A673 (cell line): ENCODE measurements around the gene SFN. TPM values are rescaled to one million over a fixed set of nuclear protein-coding genes. Genes with fewer than 3 reads are reported as not detected.

Experiments used
- BruUV-seq: library from RNA; stranded (reverse); fragments of 400-500 nt; replicated peaks from 2 replicates; lab custom pipeline; 2021; lab: Mats Ljungman, UMichigan
- CTCF ChIA-PET: fragments of 300-600 bp; sonication (Branson Sonifier 250); formaldehyde crosslinking; loops from one replicate; lab custom pipeline; 2022; ENCODE audit warnings: antibody characterized with exemption; lab: Charles Lee
- POLR2A ChIA-PET: fragments of 300-600 bp; sonication (Branson Sonifier 250); formaldehyde crosslinking; loops from one replicate; lab custom pipeline; 2022; ENCODE audit warnings: antibody characterized with exemption; ENCODE audit not compliant: low non-redundant PET; lab: Charles Lee
- DNase-seq: peaks from one replicate; pipeline ENCODE4 v3.0.0-alpha.2; 2015; ENCODE audit warnings: low spot score
- H3K27ac ChIP-seq: fragments of 200-600 bp; sonication (generic); 2 replicates; pipeline ENCODE4 v1.5.1; 2016; ENCODE audit warnings: mixed run types, low read depth, mild to moderate bottlenecking, mixed read lengths, antibody characterized with exemption, low read length; ENCODE audit not compliant: poor library complexity, severe bottlenecking
- H3K27me3 ChIP-seq: fragments of 200-600 bp; sonication (generic); replicated peaks from 2 replicates; pipeline ENCODE4 v1.6.1; 2017; ENCODE audit warnings: mixed run types, low read depth, mild to moderate bottlenecking, mixed read lengths, antibody characterized with exemption, low read length; ENCODE audit not compliant: insufficient read depth, poor library complexity
- H3K36me3 ChIP-seq: fragments of 200-600 bp; sonication (generic); 2 replicates; pipeline ENCODE4 v1.6.1; 2016; ENCODE audit warnings: mixed run types, mild to moderate bottlenecking, mixed read lengths, antibody characterized with exemption, low read length; ENCODE audit not compliant: insufficient read depth, poor library complexity, severe bottlenecking
- H3K4me1 ChIP-seq: fragments of 200-600 bp; sonication (generic); 2 replicates; pipeline ENCODE4 v1.6.1; 2017; ENCODE audit warnings: mixed run types, mild to moderate bottlenecking, mixed read lengths, antibody characterized with exemption, low read length; ENCODE audit not compliant: insufficient read depth, poor library complexity, severe bottlenecking
- H3K4me3 ChIP-seq: fragments of 200-600 bp; sonication (generic); 2 replicates; pipeline ENCODE4 v1.5.1; 2016; ENCODE audit warnings: low read depth, mixed run types, mild to moderate bottlenecking, mixed read lengths, low read length; ENCODE audit not compliant: poor library complexity, severe bottlenecking
- H3K9me3 ChIP-seq: fragments of 200-600 bp; sonication (generic); 2 replicates; pipeline ENCODE4 v1.6.1; 2016; ENCODE audit warnings: mixed run types, low read depth, mild to moderate bottlenecking, mixed read lengths, antibody characterized with exemption, low read length; ENCODE audit not compliant: poor library complexity, severe bottlenecking
- EZH2 ChIP-seq: fragments of 200-600 bp; sonication (generic); IDR thresholded peaks from 2 replicates; pipeline ENCODE4 v1.6.1; 2017; ENCODE audit warnings: borderline replicate concordance, low read depth, mild to moderate bottlenecking, mixed read lengths, antibody characterized with exemption, low read length; ENCODE audit not compliant: poor library complexity, severe bottlenecking
- intact Hi-C: fragments of 100-400 bp; cut with micrococcal nuclease; formaldehyde crosslinking; loops from one replicate; pipeline ENCODE4 v1.10.0; 2022; ENCODE audit not compliant: unreplicated experiment
- total RNA-seq: library from RNA; stranded (reverse); gene quantifications from 2 replicates; pipeline ENCODE4 v1.2.3, GENCODE V29; 2021
- TF ChIP-seq, protein P1 (sequence below): fragments of 300-800, 200-600 bp; sonication (generic); conservative IDR thresholded peaks from 2 replicates; pipeline ENCODE4 v1.5.1; 2017; ENCODE audit warnings: low read depth, mild to moderate bottlenecking, antibody characterized with exemption, low read length, moderate library complexity, mixed read lengths

SFN gene
- total RNA-seq, 1 experiment from 2014 or later: not detected

DNA sequence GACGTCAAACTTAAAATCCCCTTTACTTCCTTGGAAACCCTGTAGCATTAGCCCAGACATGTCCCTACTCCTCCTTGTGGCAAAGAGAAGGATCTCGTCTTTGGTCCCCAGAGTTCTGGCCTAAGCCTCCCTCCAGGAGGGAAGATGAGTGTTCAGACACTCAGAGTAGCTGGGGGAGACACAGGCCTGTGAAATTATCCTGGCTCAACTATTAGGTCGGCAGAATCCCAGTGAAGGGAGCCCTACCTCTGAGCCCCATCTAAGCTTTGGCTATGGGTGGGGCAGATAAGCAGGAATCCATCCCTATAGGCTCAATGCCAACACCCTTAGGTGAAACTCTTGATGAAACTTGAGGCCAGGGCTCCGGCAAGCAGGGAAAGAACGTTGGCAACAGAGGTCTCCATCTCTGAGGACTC lies 1.7 kb upstream of the SFN start:
- BruUV-seq: no TSS peak
- Histone ChIP-seq H3K36me3 (no peaks in the 10 kb centered on the region), H3K27me3 (no peaks in the 10 kb centered on the region), H3K4me3 (no peak overlapping the region), H3K27ac (no peak overlapping the region), H3K4me1 (no peaks in the 10 kb centered on the region), H3K9me3 (no peaks in the 10 kb centered on the region)
- CTCF ChIA-PET: no interaction called here
- POLR2A ChIA-PET: no interaction called here
- intact Hi-C loops: no loop called here
- TF ChIP-seq, protein P1, sequence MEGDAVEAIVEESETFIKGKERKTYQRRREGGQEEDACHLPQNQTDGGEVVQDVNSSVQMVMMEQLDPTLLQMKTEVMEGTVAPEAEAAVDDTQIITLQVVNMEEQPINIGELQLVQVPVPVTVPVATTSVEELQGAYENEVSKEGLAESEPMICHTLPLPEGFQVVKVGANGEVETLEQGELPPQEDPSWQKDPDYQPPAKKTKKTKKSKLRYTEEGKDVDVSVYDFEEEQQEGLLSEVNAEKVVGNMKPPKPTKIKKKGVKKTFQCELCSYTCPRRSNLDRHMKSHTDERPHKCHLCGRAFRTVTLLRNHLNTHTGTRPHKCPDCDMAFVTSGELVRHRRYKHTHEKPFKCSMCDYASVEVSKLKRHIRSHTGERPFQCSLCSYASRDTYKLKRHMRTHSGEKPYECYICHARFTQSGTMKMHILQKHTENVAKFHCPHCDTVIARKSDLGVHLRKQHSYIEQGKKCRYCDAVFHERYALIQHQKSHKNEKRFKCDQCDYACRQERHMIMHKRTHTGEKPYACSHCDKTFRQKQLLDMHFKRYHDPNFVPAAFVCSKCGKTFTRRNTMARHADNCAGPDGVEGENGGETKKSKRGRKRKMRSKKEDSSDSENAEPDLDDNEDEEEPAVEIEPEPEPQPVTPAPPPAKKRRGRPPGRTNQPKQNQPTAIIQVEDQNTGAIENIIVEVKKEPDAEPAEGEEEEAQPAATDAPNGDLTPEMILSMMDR: peak; percentile 41; the same call in 1 of the 2 replicates
- no peak for TF ChIP-seq EZH2
- DNase-seq: peak; percentile 65

DNA sequence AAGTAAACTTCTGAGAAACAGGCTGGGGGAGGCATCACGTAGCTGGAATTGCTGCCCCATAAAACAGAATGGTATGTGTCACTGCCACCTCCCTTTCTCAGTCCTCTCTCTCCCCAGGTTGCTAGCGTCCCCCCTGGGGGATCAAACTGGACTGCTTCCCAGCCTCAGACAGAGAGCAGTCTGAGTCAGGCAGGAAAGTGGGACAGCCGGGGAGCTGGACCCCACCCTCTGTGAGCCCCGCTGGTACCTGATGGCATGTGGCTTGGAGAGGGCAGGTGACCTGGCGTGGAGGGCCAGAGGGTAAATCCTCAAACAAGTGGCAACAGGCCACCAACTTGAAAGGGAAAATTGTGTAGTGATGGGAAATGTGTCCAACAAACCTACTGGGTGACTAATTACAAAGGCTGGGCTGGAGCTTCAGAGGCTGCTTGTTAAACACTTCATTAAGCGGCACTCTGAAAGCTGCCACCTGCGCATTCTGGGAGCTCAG lies 1.0 kb upstream of the SFN start:
- CTCF ChIA-PET: no interaction called here
- no peak overlapping the region for H3K4me3 ChIP-seq
- H3K27ac ChIP-seq: no peak overlapping the region
- no peak for DNase-seq
- no TSS peak for BruUV-seq
- POLR2A ChIA-PET: no interaction called here
- no peaks in the 10 kb centered on the region for H3K27me3 ChIP-seq
- intact Hi-C loops: no loop called here
- H3K9me3 ChIP-seq: no peaks in the 10 kb centered on the region
- H3K36me3 ChIP-seq: no peaks in the 10 kb centered on the region
- TF ChIP-seq, protein P1: no peak
- TF ChIP-seq EZH2: no peak
- H3K4me1 ChIP-seq: no peaks in the 10 kb centered on the region

DNA sequence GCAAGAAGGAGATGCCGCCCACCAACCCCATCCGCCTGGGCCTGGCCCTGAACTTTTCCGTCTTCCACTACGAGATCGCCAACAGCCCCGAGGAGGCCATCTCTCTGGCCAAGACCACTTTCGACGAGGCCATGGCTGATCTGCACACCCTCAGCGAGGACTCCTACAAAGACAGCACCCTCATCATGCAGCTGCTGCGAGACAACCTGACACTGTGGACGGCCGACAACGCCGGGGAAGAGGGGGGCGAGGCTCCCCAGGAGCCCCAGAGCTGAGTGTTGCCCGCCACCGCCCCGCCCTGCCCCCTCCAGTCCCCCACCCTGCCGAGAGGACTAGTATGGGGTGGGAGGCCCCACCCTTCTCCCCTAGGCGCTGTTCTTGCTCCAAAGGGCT lies 732 bp downstream of the SFN start:
- ChIA-PET POLR2A (interaction anchor here (0.5 to 0.7 kb wide), 2 partner anchors 9 to 357 kb away, joined by 4 to 5 read pairs; no protein-coding TSS in a partner anchor), CTCF (no interaction called here)
- no peaks in the 10 kb centered on the region for H3K9me3 ChIP-seq
- intact Hi-C loops: no loop called here
- H3K36me3 ChIP-seq: no peaks in the 10 kb centered on the region
- BruUV-seq: no TSS peak
- TF ChIP-seq EZH2: no peak
- TF ChIP-seq, protein P1: no peak
- H3K4me1 ChIP-seq: no peaks in the 10 kb centered on the region
- H3K4me3 ChIP-seq: no peak overlapping the region
- no peaks in the 10 kb centered on the region for H3K27me3 ChIP-seq
- DNase-seq: no peak
- H3K27ac ChIP-seq: peak overlapping the region; percentile 75
